Skeletal muscle tissue (tissue), 4 donors: ENCODE results near the gene COPS7A. TPM values are rescaled to one million over a fixed set of nuclear protein-coding genes. Genes with fewer than 3 reads are reported as not detected.
A peak's percentile ranks its signal among the peaks of the same experiment; 100 is the strongest.

ENCODE experiments used
- H3K27ac ChIP-seq: one replicate; pipeline ENCODE4 v1.7.0; 2013; ENCODE audit warnings: mild to moderate bottlenecking, low read depth, low read length, inconsistent platforms
- H3K27me3 ChIP-seq, 3 donors: one replicate each; pipeline ENCODE4 v1.7.0; 2013; ENCODE audit warnings: low read length in 3 of 3; ENCODE audit not compliant: control insufficient read depth in 3 of 3, insufficient read depth in 3 of 3
- H3K36me3 ChIP-seq, 3 donors: one replicate each; pipeline ENCODE4 v1.7.0; 2013; ENCODE audit warnings: low read length in 3 of 3; ENCODE audit not compliant: control insufficient read depth in 3 of 3, insufficient read depth in 3 of 3
- H3K4me1 ChIP-seq, 3 donors: one replicate each; pipeline ENCODE4 v1.7.0; 2013; ENCODE audit warnings: low read length in 3 of 3, mild to moderate bottlenecking in 3 of 3; ENCODE audit not compliant: control insufficient read depth in 3 of 3, insufficient read depth in 3 of 3
- H3K4me3 ChIP-seq, 3 donors: one replicate each; pipeline ENCODE4 v1.7.0; 2013; ENCODE audit warnings: low read length in 3 of 3
- H3K9ac ChIP-seq, 3 donors: one replicate each; pipeline ENCODE4 v1.7.0; 2013; ENCODE audit warnings: low read length in 3 of 3, mild to moderate bottlenecking in 3 of 3, moderate library complexity in 2 of 3, low read depth in 1 of 3
- H3K9me3 ChIP-seq, 3 donors: one replicate each; pipeline ENCODE4 v1.7.0; 2013; ENCODE audit warnings: low read length in 3 of 3; ENCODE audit not compliant: control insufficient read depth in 3 of 3
- total RNA-seq: library from RNA; depleted of rRNA; stranded (reverse); fragments of >200 nt; gene quantifications from one replicate; pipeline ENCODE4 v1.2.3, GENCODE V29; 2014
- donor health status: Osteomylitis.

The COPS7A gene
- total RNA-seq, 1 donor from 2014 or later = 30.8 TPM

DNA sequence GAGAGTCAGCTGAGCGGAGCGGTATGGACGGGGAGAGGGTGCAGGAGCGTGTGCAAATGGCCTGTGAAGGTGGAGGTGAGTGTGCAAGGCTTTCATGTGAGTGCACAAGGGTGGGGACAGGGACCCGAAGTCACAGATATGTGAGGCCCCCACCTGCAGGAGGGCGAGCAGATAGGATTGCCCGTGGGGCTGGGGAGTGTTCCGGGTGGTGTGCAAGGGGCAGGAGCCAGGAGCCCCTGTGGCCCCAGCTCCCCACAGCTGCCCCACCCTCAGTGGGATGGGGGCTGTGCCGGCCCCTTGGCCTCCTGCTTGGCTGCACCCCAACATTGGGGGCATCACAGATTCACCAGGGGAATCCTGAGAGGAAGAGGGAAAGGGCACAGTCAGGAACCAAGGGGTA lies 29.1 kb upstream of the COPS7A start:
- Histone ChIP-seq H3K9ac (no peak overlapping the region), H3K36me3 (no peaks in the 10 kb centered on the region), H3K27me3 (peaks cover 36 to 62% (median 54%) of the 10 kb centered on the region in 3 donors), H3K27ac (no peak overlapping the region), H3K4me1 (peaks cover 3 to 8% (median 7%) of the 10 kb centered on the region in 3 donors), H3K9me3 (no peaks in the 10 kb centered on the region), H3K4me3 (no peak overlapping the region)

- H3K27me3 ChIP-seq = peaks cover 43 to 67% (median 58%) of the 10 kb centered on the region in 3 donors
- H3K4me3 ChIP-seq = no peak overlapping the region
- no peak overlapping the region for H3K9ac ChIP-seq
- no peaks in the 10 kb centered on the region for H3K9me3 ChIP-seq
- H3K4me1 ChIP-seq = peaks cover 0 to 2% (median under 1%) of the 10 kb centered on the region in 3 donors
- no peak overlapping the region for H3K27ac ChIP-seq
- H3K36me3 ChIP-seq = no peaks in the 10 kb centered on the region
Measured at GRCh38 chr12:6695313-6696045, 28.4 kb upstream of the COPS7A start.

GRCh38 chr12:6696690-6697583 lies 26.9 kb upstream of the COPS7A start:
- H3K36me3 ChIP-seq = no peaks in the 10 kb centered on the region
- H3K4me1 ChIP-seq = peaks cover 4 to 5% (median 5%) of the 10 kb centered on the region in 3 donors
- H3K4me3 ChIP-seq = no peak overlapping the region
- H3K27ac ChIP-seq = no peak overlapping the region
- H3K9me3 ChIP-seq = no peaks in the 10 kb centered on the region
- H3K27me3 ChIP-seq = peaks cover 53 to 80% (median 71%) of the 10 kb centered on the region in 3 donors
- H3K9ac ChIP-seq = no peak overlapping the region

DNA sequence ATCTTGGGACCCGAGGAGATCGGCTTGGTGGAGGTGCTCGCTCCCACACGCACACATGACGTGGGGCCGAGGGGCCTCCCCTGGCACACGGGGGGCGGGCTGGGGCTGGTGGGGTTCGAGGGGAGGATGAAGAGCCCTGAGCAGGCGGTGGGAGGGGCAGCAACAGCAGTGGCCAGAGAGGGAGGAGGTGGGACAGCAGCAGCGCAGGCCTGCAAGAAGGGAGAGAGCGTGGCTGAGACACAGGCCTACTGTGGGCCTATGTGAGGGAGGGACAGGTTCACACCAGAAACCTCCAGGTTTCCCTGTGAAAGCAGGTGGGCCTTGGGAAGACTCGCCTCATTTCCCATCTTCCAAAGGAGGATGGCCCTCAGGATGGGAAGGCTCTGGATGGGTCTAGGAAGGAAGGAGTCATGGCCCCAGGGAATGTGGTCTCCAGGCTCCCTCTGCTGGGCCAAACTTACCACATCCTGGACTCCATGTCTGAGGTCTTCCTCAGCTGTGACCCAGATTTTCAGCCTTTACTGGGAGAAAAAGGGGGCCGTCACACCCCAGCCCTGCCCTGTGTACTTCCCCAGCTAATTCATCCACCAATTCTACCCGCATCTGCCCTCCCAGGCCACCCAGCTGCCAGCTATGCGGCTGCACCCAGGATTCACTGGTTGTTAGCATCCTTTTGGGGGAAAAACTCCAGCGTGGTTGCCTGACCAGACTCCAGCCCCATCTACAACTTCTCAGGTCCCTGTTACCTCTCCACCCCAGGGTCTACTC lies 26.1 kb upstream of the COPS7A start:
- Histone ChIP-seq H3K4me3 (no peak overlapping the region), H3K9me3 (no peaks in the 10 kb centered on the region), H3K27me3 (peaks cover 56 to 84% (median 75%) of the 10 kb centered on the region in 3 donors)

GRCh38 chr12:6698352-6699046 lies 25.3 kb upstream of the COPS7A start:
- Histone ChIP-seq H3K9ac (no peak overlapping the region), H3K27ac (no peak overlapping the region), H3K9me3 (no peaks in the 10 kb centered on the region), H3K36me3 (no peaks in the 10 kb centered on the region), H3K4me3 (no peak overlapping the region), H3K4me1 (peaks cover 4 to 5% (median 5%) of the 10 kb centered on the region in 3 donors), H3K27me3 (peaks cover 59 to 82% (median 78%) of the 10 kb centered on the region in 3 donors)

More for the DNA sequence above, 26.1 kb upstream of the COPS7A start:
- Histone ChIP-seq H3K36me3 (no peaks in the 10 kb centered on the region), H3K27ac (no peak overlapping the region), H3K4me1 (peaks cover 4 to 5% (median 5%) of the 10 kb centered on the region in 3 donors), H3K9ac (no peak overlapping the region)

GRCh38 chr12:6699259-6699988 lies 24.4 kb upstream of the COPS7A start:
- Histone ChIP-seq H3K9ac (peak overlapping the region in 1 of 3 donors; percentile 19), H3K27me3 (peaks cover 60 to 83% (median 79%) of the 10 kb centered on the region in 3 donors), H3K9me3 (no peaks in the 10 kb centered on the region), H3K36me3 (no peaks in the 10 kb centered on the region), H3K27ac (no peak overlapping the region), H3K4me1 (peaks cover 4 to 5% (median 5%) of the 10 kb centered on the region in 3 donors), H3K4me3 (no peak overlapping the region)

- no peak overlapping the region for H3K27ac ChIP-seq
- H3K9ac ChIP-seq = peak overlapping the region in 1 of 3 donors; percentile 19
- no peak overlapping the region for H3K4me3 ChIP-seq
- peaks cover 59 to 80% (median 76%) of the 10 kb centered on the region in 3 donors for H3K27me3 ChIP-seq
- no peaks in the 10 kb centered on the region for H3K9me3 ChIP-seq
- H3K4me1 ChIP-seq = peaks cover 4 to 5% (median 5%) of the 10 kb centered on the region in 3 donors
- H3K36me3 ChIP-seq = no peaks in the 10 kb centered on the region
Measured at GRCh38 chr12:6699989-6700645, 23.7 kb upstream of the COPS7A start.

DNA sequence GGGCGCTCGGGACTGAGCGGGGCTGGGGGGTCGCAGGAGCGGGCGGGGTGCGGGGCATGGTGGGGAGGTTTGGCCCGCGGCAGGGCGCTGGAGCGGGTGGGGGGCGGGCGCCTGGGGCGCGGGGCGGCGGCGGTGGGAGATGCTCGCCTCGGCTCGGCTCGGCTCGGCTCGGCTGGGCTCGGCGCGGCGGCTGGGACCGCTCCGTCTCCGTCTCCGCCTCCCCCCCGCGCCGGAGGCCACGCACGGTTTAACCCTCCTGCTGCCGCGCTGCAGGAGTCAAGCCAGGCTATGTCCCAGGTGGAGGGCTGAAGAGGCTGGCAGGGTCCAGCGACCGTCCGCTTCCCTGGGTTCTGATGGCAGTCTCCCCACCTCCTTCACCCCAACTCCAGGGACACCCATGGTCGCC lies 23.2 kb upstream of the COPS7A start, which contains the start of gene PIANP:
PIANP (minus strand) TSS at position 170 of the 406 bp plus-strand sequence. CDS start 2,754 bp downstream, outside the sequence.
- peaks cover 4 to 5% (median 5%) of the 10 kb centered on the region in 3 donors for H3K4me1 ChIP-seq
- no peaks in the 10 kb centered on the region for H3K9me3 ChIP-seq
- peak within 1 kb of the TSS in 1 of 3 donors; percentile 36 for H3K4me3 ChIP-seq
- H3K9ac ChIP-seq = peak within 1 kb of the TSS in 1 of 3 donors; percentile 19
- H3K27ac ChIP-seq = no peak within 1 kb of the TSS
- H3K27me3 ChIP-seq = peaks cover 55 to 75% (median 70%) of the 10 kb centered on the region in 3 donors
- no peaks in the 10 kb centered on the region for H3K36me3 ChIP-seq
